HepG2 (cell line): Measurements from ENCODE around the gene SGK1. TPM values are rescaled to one million over a fixed set of nuclear protein-coding genes. Genes with fewer than 3 reads are reported as not detected.

Source experiments
- ATAD3A ChIP-seq: sonication (generic); formaldehyde crosslinking; IDR thresholded peaks from 2 replicates; pipeline ENCODE4 v1.4.0; 2020; ENCODE audit warnings: missing genetic modification reagents
- CEBPG ChIP-seq: IDR thresholded peaks from 2 replicates; pipeline ENCODE4 v1.6.1; 2016
- FOXA1 ChIP-seq, 2 experiments: fragments of 450-650 bp in 1 of 2; sonication (generic) in 1 of 2; formaldehyde crosslinking in 1 of 2; IDR thresholded peaks; 2 replicates each; pipeline versions ENCODE4 v1.4.0 to v1.6.1; 2016 to 2020; ENCODE audit warnings: missing genetic modification reagents in 1 of 2
- FOXK2 ChIP-seq: fragments of 450-650 bp; IDR thresholded peaks from 2 replicates; pipeline ENCODE4 v1.6.1; 2016
- HHEX ChIP-seq: IDR thresholded peaks from 2 replicates; pipeline ENCODE4 v1.6.1; 2016; ENCODE audit warnings: control low read depth
- HMG20B ChIP-seq: conservative IDR thresholded peaks from 2 replicates; pipeline ENCODE4 v1.6.1; 2016; ENCODE audit warnings: missing genetic modification reagents, missing compliant biosample characterization
- KDM6A ChIP-seq: IDR thresholded peaks from 2 replicates; pipeline ENCODE4 v1.6.1; 2016; ENCODE audit warnings: low read depth
- MLX ChIP-seq: IDR thresholded peaks from 2 replicates; pipeline ENCODE4 v1.6.1; 2016
- NFE2L1 ChIP-seq: sonication (generic); formaldehyde crosslinking; IDR thresholded peaks from 2 replicates; pipeline ENCODE4 v1.4.0; 2020; ENCODE audit warnings: missing genetic modification reagents, mild to moderate bottlenecking, borderline replicate concordance
- NFIC ChIP-seq: IDR thresholded peaks from 2 replicates; pipeline ENCODE4 v1.6.1; 2012; ENCODE audit warnings: mild to moderate bottlenecking, low read length, inconsistent platforms
- PHF5A ChIP-seq: IDR thresholded peaks from one replicate; pipeline ENCODE4 v1.6.1; 2018; ENCODE audit warnings: low read depth, missing genetic modification reagents; ENCODE audit not compliant: unreplicated experiment
- POGZ ChIP-seq: sonication (generic); formaldehyde crosslinking; IDR thresholded peaks from 2 replicates; pipeline ENCODE4 v1.4.0; 2020; ENCODE audit warnings: mild to moderate bottlenecking, missing genetic modification reagents
- RFXAP ChIP-seq: sonication (generic); formaldehyde crosslinking; IDR thresholded peaks from 2 replicates; pipeline ENCODE4 v1.4.0; 2020; ENCODE audit warnings: missing genetic modification reagents, borderline replicate concordance
- TEAD2 ChIP-seq: sonication (generic); formaldehyde crosslinking; IDR thresholded peaks from 2 replicates; pipeline ENCODE4 v1.9.0; 2021; ENCODE audit warnings: missing genetic modification reagents
- TOPORS ChIP-seq: sonication (generic); formaldehyde crosslinking; IDR thresholded peaks from 2 replicates; pipeline ENCODE4 v1.8.0; 2023; ENCODE audit warnings: mild to moderate bottlenecking, missing genetic modification reagents
- ZEB1 ChIP-seq: IDR thresholded peaks from 2 replicates; pipeline ENCODE4 v1.6.1; 2012; ENCODE audit warnings: mild to moderate bottlenecking, low read depth, inconsistent platforms; ENCODE audit not compliant: insufficient replicate concordance
- ZFP36L1 ChIP-seq: sonication (generic); formaldehyde crosslinking; IDR thresholded peaks from 2 replicates; pipeline ENCODE4 v1.8.0; 2022; ENCODE audit warnings: mild to moderate bottlenecking, missing genetic modification reagents, moderate library complexity
- ZFP37 ChIP-seq: sonication (generic); formaldehyde crosslinking; IDR thresholded peaks from 2 replicates; pipeline ENCODE4 v1.4.0; 2020; ENCODE audit warnings: missing genetic modification reagents, borderline replicate concordance
- ZMYM4 ChIP-seq: sonication (generic); formaldehyde crosslinking; IDR thresholded peaks from 2 replicates; pipeline ENCODE4 v1.8.1; 2023; ENCODE audit warnings: mild to moderate bottlenecking, missing genetic modification reagents
- ZNF160 ChIP-seq: sonication (generic); formaldehyde crosslinking; IDR thresholded peaks from 2 replicates; pipeline ENCODE4 v1.8.0; 2022; ENCODE audit warnings: mild to moderate bottlenecking, inconsistent platforms, missing genetic modification reagents
- ZNF430 ChIP-seq: sonication (generic); formaldehyde crosslinking; IDR thresholded peaks from 2 replicates; pipeline ENCODE4 v1.9.0; 2021; ENCODE audit warnings: mild to moderate bottlenecking, missing genetic modification reagents
- ZNF747 ChIP-seq: sonication (generic); formaldehyde crosslinking; IDR thresholded peaks from 2 replicates; pipeline ENCODE4 v1.8.1; 2023; ENCODE audit warnings: missing genetic modification reagents, mild to moderate bottlenecking, borderline replicate concordance
- ZNF878 ChIP-seq: sonication (generic); formaldehyde crosslinking; IDR thresholded peaks from 2 replicates; pipeline ENCODE4 v1.8.1; 2023; ENCODE audit warnings: mild to moderate bottlenecking, missing genetic modification reagents, moderate library complexity
- polyA plus RNA-seq, 8 experiments: library from polyadenylated mRNA; depleted of rRNA in 3 of 8; stranded (reverse) in 7 of 8; unstranded in 1 of 8; fragments of >200 nt; fragmentation: Illumina TruSeq in 4 of 8; extraction: Trizol in 4 of 8; gene quantifications; 2 replicates each; pipeline versions ENCODE4 v1.2.1 to v1.2.3, GENCODE V29; 2011 to 2016; ENCODE audit warnings: low read depth in 4 of 8, missing spikeins in 1 of 8, mixed read lengths in 1 of 8; ENCODE audit not compliant: insufficient read depth in 1 of 8
- total RNA-seq, 5 experiments: library from RNA; depleted of rRNA; stranded (reverse); fragments of >200 nt; fragmentation: Illumina TruSeq; extraction: Trizol; gene quantifications; 2 replicates each; pipeline ENCODE4 v1.2.3, GENCODE V29; 2016; ENCODE audit warnings: low read depth in 1 of 5
- TF ChIP-seq, protein P1 (sequence below): sonication (generic); formaldehyde crosslinking; IDR thresholded peaks from 2 replicates; pipeline ENCODE4 v1.5.1; 2020; ENCODE audit warnings: mild to moderate bottlenecking, missing genetic modification reagents, borderline replicate concordance
- TF ChIP-seq, protein P2 (sequence below): IDR thresholded peaks from 2 replicates; pipeline ENCODE4 v1.6.1; 2016; ENCODE audit warnings: low read depth, control low read depth

SGK1 gene
- total and polyA plus RNA-seq, 2 of the 13 experiments (the other 11 are each of a cell fraction or from before 2014, with no cell fraction given) = 56.1 to 56.2 TPM

DNA sequence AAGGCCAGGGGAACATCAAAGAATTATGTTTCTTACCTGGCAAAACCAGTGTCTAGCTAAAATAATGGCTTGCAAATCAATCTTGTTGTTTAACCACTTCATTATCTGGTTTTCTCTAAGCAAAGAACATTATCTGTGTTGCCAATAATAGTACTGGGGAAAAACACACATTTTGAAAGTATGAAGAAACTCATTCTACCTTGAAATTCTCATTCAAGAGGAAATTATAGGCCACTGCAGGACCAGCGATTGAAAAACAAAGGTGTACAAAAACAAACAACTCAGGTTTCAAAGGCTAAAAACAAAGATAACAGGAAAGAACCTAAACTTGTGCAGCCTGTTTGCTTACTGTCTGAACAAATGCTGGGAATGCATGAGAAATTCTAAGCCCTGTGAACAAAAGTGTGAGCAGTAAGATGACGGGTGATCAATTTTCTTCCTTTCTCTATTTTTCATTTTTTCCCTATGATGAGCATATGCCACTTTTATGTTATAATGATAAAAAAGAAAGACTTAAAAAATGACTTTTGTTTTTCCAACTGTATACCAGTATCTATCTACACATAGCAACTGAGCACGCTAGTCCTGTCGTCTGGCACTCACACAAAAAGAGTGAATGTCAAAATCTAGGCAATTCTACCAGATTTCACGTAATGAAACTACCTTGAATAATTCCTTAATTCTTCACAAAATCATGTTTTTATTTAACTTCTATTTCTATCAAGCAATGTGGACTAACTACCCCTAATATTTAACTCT, 117.9 kb downstream of the SGK1 start (continued):
- TF ChIP-seq, protein P1, sequence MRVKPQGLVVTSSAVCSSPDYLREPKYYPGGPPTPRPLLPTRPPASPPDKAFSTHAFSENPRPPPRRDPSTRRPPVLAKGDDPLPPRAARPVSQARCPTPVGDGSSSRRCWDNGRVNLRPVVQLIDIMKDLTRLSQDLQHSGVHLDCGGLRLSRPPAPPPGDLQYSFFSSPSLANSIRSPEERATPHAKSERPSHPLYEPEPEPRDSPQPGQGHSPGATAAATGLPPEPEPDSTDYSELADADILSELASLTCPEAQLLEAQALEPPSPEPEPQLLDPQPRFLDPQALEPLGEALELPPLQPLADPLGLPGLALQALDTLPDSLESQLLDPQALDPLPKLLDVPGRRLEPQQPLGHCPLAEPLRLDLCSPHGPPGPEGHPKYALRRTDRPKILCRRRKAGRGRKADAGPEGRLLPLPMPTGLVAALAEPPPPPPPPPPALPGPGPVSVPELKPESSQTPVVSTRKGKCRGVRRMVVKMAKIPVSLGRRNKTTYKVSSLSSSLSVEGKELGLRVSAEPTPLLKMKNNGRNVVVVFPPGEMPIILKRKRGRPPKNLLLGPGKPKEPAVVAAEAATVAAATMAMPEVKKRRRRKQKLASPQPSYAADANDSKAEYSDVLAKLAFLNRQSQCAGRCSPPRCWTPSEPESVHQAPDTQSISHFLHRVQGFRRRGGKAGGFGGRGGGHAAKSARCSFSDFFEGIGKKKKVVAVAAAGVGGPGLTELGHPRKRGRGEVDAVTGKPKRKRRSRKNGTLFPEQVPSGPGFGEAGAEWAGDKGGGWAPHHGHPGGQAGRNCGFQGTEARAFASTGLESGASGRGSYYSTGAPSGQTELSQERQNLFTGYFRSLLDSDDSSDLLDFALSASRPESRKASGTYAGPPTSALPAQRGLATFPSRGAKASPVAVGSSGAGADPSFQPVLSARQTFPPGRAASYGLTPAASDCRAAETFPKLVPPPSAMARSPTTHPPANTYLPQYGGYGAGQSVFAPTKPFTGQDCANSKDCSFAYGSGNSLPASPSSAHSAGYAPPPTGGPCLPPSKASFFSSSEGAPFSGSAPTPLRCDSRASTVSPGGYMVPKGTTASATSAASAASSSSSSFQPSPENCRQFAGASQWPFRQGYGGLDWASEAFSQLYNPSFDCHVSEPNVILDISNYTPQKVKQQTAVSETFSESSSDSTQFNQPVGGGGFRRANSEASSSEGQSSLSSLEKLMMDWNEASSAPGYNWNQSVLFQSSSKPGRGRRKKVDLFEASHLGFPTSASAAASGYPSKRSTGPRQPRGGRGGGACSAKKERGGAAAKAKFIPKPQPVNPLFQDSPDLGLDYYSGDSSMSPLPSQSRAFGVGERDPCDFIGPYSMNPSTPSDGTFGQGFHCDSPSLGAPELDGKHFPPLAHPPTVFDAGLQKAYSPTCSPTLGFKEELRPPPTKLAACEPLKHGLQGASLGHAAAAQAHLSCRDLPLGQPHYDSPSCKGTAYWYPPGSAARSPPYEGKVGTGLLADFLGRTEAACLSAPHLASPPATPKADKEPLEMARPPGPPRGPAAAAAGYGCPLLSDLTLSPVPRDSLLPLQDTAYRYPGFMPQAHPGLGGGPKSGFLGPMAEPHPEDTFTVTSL (CRISPR knock-in tag) = peak; percentile 98; the same call in 1 of the 2 replicates
- TF ChIP-seq CEBPG (CRISPR knock-in tag) = peak; percentile 89
- peak; percentile 16; the same call in 1 of the 2 replicates for TF ChIP-seq ZMYM4 (CRISPR knock-in tag)
- TF ChIP-seq ZFP36L1 (CRISPR knock-in tag) = peak; percentile 34; the same call in 1 of the 2 replicates
- TF ChIP-seq ZNF747 (CRISPR knock-in tag) = no peak
- TF ChIP-seq POGZ (CRISPR knock-in tag) = peak; percentile 79
- TF ChIP-seq MLX (CRISPR knock-in tag) = peak; percentile 91; the same call in 1 of the 2 replicates
- TF ChIP-seq ATAD3A (CRISPR knock-in tag) = no peak
- TF ChIP-seq FOXA1 (IDR thresholded peaks at IDR 0.05) = peak; percentile 89
- TF ChIP-seq FOXA1 (CRISPR knock-in tag; IDR thresholded peaks at IDR 0.05) = peak; percentile 95
- TF ChIP-seq RFXAP (CRISPR knock-in tag) = no peak
- TF ChIP-seq, protein P2, sequence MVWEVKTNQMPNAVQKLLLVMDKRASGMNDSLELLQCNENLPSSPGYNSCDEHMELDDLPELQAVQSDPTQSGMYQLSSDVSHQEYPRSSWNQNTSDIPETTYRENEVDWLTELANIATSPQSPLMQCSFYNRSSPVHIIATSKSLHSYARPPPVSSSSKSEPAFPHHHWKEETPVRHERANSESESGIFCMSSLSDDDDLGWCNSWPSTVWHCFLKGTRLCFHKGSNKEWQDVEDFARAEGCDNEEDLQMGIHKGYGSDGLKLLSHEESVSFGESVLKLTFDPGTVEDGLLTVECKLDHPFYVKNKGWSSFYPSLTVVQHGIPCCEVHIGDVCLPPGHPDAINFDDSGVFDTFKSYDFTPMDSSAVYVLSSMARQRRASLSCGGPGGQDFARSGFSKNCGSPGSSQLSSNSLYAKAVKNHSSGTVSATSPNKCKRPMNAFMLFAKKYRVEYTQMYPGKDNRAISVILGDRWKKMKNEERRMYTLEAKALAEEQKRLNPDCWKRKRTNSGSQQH (CRISPR knock-in tag) = no peak
- TF ChIP-seq ZNF878 (CRISPR knock-in tag) = peak; percentile 78; the same call in 1 of the 2 replicates
- TF ChIP-seq TEAD2 (CRISPR knock-in tag) = no peak
- no peak for TF ChIP-seq NFE2L1 (CRISPR knock-in tag)
- peak; percentile 67 for TF ChIP-seq FOXK2
- TF ChIP-seq HMG20B (CRISPR knock-in tag) = peak; percentile 94
- peak; percentile 99 for TF ChIP-seq NFIC
- no peak for TF ChIP-seq ZFP37
- no peak for TF ChIP-seq ZNF160 (CRISPR knock-in tag)
- TF ChIP-seq KDM6A (CRISPR knock-in tag) = peak; percentile 89; the same call in 1 of the 2 replicates
- TF ChIP-seq ZNF430 (CRISPR knock-in tag) = no peak
- TF ChIP-seq PHF5A (CRISPR knock-in tag) = peak; percentile 86
- peak; percentile 84 for TF ChIP-seq ZEB1
- no peak for TF ChIP-seq TOPORS (CRISPR knock-in tag)
- peak; percentile 88 for TF ChIP-seq HHEX (CRISPR knock-in tag)
